Measurements from ENCODE around the gene CD200.

CD200 gene

DNA sequence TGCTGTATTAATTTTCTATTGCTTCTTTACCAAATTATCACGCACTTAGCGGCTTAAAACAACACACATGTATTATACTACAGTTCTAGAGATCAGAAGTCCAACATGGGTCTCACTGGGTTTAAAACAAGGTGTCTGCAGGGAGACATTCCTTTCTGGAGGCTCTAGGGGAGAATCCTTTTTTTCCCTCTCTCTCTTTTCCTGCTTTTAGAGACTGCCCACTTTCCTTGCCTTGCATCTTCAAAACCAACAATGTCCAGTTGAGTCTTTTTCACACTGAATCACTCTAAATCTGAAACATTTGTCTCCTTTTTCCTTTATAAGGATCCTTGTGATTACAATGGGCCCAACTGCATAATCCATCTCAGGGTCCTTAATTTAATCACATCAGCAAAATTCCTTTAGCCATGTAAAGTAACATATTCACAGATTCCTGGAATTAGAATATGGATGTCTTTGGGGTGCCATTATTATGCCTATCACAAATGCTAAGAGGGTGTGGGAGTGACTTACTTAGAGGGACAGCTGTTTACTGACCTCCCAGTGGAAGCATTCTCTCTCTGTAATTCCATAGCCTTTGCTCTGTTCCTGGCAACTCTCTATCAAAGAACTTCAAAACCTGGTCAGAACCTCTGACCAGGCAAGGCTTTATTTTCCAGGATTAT is 21.8 kb downstream of the CD200 start:
- no peak overlapping the region for H3K9ac ChIP-seq

DNA sequence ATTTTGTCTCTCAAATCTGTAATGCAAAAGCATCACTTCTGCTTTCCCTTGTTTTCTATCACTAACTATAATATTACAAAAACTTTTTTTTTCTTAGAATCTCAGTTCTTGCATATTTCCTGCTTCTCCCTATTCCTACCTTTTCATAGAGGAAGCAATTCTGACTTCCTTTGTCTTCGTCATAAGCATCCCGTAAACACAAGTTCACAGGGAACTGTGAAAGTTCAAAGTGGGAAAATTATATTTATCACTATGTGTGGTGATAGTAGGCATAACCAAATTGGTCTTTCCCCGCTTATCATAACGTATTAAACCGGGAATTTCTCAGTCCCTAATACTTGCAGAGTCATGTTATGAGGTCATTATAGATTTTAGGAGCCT is 22.3 kb downstream of the CD200 start:
- H3K4me2 ChIP-seq: no peak overlapping the region
- no peaks in the 10 kb centered on the region for H3K36me3 ChIP-seq
- no peaks in the 10 kb centered on the region for H3K9me3 ChIP-seq
- peaks cover 16% of the 10 kb centered on the region for H3K4me1 ChIP-seq
- H3K27me3 ChIP-seq: no peaks in the 10 kb centered on the region
- H4K20me1 ChIP-seq: no peaks in the 10 kb centered on the region
- H3K27ac ChIP-seq: no peak overlapping the region
- H3K9ac ChIP-seq: no peak overlapping the region
- no peak overlapping the region for H3K4me3 ChIP-seq
- TF ChIP-seq Cebpa-rat (IDR thresholded peaks at IDR 0.05): no peak

More for the DNA sequence above, 21.8 kb downstream of the CD200 start:
- no peaks in the 10 kb centered on the region for H3K36me3 ChIP-seq
- H3K4me2 ChIP-seq: no peak overlapping the region
- H4K20me1 ChIP-seq: no peaks in the 10 kb centered on the region
- TF ChIP-seq Cebpa-rat (IDR thresholded peaks at IDR 0.05): no peak
- no peaks in the 10 kb centered on the region for H3K27me3 ChIP-seq
- H3K9me3 ChIP-seq: no peaks in the 10 kb centered on the region
- peaks cover 16% of the 10 kb centered on the region for H3K4me1 ChIP-seq
- no peak overlapping the region for H3K4me3 ChIP-seq
- H3K27ac ChIP-seq: no peak overlapping the region

DNA sequence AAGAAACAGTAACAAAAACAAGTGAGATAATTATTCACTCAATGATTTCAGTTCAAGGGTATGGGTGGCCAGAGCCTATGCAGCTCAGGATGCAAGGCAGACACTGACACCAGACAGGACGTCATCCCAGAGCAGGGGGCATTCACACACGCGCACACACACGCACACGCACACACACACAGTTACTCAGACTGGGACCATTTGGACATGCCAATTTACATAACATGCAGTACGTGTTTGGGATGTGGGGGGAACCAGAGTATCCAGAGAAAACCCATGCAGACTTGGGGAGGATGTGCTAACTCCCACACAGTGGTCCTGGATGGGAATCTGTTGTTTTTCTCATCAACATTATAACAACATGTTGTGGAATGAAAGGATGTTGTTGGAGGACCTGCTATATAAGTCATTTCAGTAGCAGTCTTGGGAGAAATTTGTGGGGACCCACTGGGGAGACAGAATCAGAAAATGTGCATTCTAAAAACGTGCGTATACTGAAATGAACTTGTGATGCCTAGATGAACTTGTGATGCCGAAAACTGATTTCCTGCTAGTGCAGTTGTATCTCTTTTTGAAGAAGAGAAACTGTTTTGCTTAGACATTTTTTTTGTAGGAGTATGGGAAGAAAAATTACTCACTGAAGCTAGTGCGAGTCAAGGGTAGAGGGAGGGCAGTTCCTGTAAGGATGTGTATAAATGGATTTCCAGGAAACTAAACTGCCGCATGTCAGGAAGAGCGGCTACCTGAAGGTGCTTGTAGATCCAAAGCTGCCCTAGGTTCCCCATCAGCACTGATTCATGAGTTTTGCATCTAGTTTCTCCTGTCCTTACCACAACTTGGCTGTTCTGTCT is 25.2 kb downstream of the CD200 start:
- H3K4me3 ChIP-seq: no peak overlapping the region
- H3K9me3 ChIP-seq: no peaks in the 10 kb centered on the region
- H3K4me1 ChIP-seq: peaks cover 8% of the 10 kb centered on the region; the same call in 1 of the 2 replicates
- H3K27ac ChIP-seq: no peak overlapping the region
- no peaks in the 10 kb centered on the region for H3K27me3 ChIP-seq
- H3K4me2 ChIP-seq: peak overlapping the region; percentile 44
- H3K36me3 ChIP-seq: no peaks in the 10 kb centered on the region
- no peak overlapping the region for H3K9ac ChIP-seq
- no peak for TF ChIP-seq Cebpa-rat (IDR thresholded peaks at IDR 0.05)
- H4K20me1 ChIP-seq: no peaks in the 10 kb centered on the region

DNA sequence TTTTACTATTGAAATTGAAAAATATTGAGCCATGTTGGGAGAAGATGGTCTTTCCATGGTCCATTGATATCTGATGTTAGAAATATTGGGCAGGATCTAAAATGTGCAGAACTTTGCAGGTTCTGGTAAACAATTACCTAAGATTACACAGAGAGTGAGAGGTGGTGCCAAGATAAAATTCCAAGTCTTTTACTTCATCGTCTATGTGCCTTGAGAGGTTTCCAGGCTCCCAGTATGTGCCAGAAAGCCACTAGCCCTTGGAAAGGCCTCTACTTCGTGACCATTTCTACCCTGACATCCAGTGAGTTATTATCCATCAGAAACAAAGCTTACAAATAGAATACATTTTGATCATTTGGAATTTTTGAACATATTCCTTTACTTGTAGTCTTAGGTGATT is 27.6 kb downstream of the CD200 start:
- H3K36me3 ChIP-seq: no peaks in the 10 kb centered on the region
- TF ChIP-seq Cebpa-rat (IDR thresholded peaks at IDR 0.05): no peak
- H4K20me1 ChIP-seq: no peaks in the 10 kb centered on the region
- H3K4me1 ChIP-seq: peaks cover 8% of the 10 kb centered on the region; the same call in 1 of the 2 replicates
- H3K4me2 ChIP-seq: no peak overlapping the region
- no peaks in the 10 kb centered on the region for H3K27me3 ChIP-seq
- no peak overlapping the region for H3K4me3 ChIP-seq
- no peak overlapping the region for H3K27ac ChIP-seq
- no peak overlapping the region for H3K9ac ChIP-seq
- no peaks in the 10 kb centered on the region for H3K9me3 ChIP-seq

DNA sequence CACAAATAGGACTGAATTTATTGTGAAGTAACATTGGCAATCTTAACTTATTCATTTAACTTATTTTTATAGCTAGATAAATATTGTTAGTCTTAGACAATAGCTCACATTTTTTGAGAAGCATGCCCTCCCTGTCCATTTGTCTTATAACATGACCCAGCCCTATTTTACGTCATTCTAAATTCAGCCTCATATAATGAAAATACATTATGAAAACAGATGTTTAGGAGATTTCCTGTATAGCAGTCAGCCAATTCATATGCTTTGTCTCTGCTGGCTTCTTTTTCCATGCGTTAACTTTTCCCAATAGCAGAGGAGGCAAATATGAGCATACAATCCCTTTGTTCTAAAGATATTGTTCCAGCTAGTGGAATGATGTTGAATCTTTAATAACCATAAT is 29.3 kb downstream of the CD200 start:
- no peak for TF ChIP-seq Cebpa-rat (IDR thresholded peaks at IDR 0.05)
- H3K36me3 ChIP-seq: no peaks in the 10 kb centered on the region
- H3K4me1 ChIP-seq: peaks cover 8% of the 10 kb centered on the region; the same call in 1 of the 2 replicates

DNA sequence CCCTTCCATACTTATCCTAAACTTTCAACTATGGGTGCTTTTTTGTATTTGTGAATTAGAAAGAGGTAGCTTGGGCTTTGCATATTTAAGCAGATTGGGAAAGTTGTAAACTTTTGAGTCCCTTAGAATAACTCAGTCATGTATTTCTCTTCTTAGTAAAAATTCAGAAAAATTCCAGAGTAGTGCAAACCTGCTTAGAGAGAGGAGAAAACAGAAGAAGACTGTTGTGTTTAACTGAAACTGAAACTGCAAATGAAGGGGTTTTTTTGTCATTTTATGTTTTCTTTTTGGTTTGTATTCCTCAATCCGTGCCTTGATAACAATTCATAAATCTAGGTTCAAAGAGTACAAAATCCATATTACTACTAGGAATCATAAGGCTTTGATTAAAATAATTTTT is 31.3 kb downstream of the CD200 start:
- Histone ChIP-seq H3K9me3 (no peaks in the 10 kb centered on the region), H3K9ac (no peak overlapping the region), H3K27ac (no peak overlapping the region), H3K4me3 (no peak overlapping the region), H3K36me3 (no peaks in the 10 kb centered on the region), H3K4me1 (no peaks in the 10 kb centered on the region), H3K27me3 (no peaks in the 10 kb centered on the region), H4K20me1 (no peaks in the 10 kb centered on the region), H3K4me2 (no peak overlapping the region)
- TF ChIP-seq Cebpa-rat (IDR thresholded peaks at IDR 0.05): no peak

More for the DNA sequence above, 29.3 kb downstream of the CD200 start:
- H3K9ac ChIP-seq: no peak overlapping the region
- no peaks in the 10 kb centered on the region for H3K27me3 ChIP-seq
- H3K27ac ChIP-seq: no peak overlapping the region
- no peak overlapping the region for H3K4me3 ChIP-seq
- H3K9me3 ChIP-seq: no peaks in the 10 kb centered on the region
- H4K20me1 ChIP-seq: no peaks in the 10 kb centered on the region
- no peak overlapping the region for H3K4me2 ChIP-seq

DNA sequence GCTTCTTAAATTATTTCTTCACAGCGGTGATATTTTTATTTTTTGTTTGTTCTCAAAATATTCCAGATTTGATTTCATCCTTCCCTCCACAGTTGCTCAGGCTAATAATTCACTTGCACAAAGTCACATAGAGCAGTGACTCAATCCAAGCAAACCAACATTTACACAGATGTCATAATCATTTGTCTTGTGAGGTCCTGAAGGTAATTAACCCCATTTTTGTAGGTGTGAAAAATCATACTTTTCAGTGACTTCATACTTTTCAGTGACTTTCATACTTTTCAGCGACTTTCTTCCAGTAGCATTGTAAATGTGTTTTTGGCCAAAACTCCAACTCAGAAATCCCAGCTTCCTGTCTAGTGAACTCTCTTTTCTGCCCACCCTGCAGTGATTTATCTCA is 32.1 kb downstream of the CD200 start:
- Histone ChIP-seq H3K4me3 (no peak overlapping the region), H4K20me1 (no peaks in the 10 kb centered on the region), H3K27ac (no peak overlapping the region), H3K9ac (no peak overlapping the region), H3K4me2 (no peak overlapping the region), H3K4me1 (no peaks in the 10 kb centered on the region), H3K27me3 (no peaks in the 10 kb centered on the region), H3K9me3 (no peaks in the 10 kb centered on the region), H3K36me3 (no peaks in the 10 kb centered on the region)
- TF ChIP-seq Cebpa-rat (IDR thresholded peaks at IDR 0.05): no peak

DNA sequence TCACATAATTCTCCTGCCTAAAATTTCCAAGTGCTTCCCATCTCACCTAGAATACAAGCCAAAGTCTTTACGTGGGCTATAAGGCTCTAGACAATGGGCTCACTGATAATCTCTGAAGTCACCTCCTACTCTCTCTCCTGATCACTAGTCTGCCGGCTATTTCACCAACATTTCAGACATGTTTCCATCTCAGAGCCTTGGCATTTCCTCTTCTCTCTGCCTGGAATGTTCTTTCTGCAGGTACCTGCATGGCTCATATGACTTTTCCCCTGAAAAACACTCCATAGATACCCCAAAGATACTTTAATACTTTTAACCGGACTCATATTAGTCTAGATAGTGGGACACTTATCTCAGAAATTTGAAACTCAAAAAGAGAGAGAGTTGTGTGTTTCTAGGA is 32.7 kb downstream of the CD200 start:
- Histone ChIP-seq H3K27ac (no peak overlapping the region), H3K9ac (no peak overlapping the region), H3K4me1 (no peaks in the 10 kb centered on the region), H4K20me1 (no peaks in the 10 kb centered on the region), H3K27me3 (no peaks in the 10 kb centered on the region), H3K4me2 (no peak overlapping the region), H3K4me3 (no peak overlapping the region), H3K9me3 (no peaks in the 10 kb centered on the region), H3K36me3 (no peaks in the 10 kb centered on the region)
- no peak for TF ChIP-seq Cebpa-rat (IDR thresholded peaks at IDR 0.05)

DNA sequence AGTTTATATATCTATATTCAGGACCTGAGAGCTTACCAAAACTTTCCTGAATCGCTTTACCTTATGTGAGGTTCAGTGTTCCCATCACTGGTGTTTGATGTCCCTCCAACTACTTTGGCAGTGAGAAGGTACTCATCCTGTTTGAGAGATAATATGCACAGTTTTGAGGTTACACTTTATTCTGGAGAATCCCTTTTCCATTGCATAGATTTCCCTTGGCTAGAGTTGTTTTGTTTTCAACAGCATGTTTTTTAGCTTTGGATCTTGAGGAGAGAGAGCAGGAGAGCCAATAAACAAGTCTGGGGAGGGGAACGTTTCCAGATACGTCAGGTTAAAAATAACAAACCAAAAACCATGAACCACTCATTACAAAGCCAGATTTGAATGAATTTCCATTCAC is 33.6 kb downstream of the CD200 start:
- no peak overlapping the region for H3K27ac ChIP-seq
- no peak overlapping the region for H3K4me2 ChIP-seq
- no peaks in the 10 kb centered on the region for H3K36me3 ChIP-seq
- H4K20me1 ChIP-seq: no peaks in the 10 kb centered on the region
- no peaks in the 10 kb centered on the region for H3K4me1 ChIP-seq
- no peak for TF ChIP-seq Cebpa-rat (IDR thresholded peaks at IDR 0.05)
- H3K9me3 ChIP-seq: no peaks in the 10 kb centered on the region
- H3K9ac ChIP-seq: no peak overlapping the region
- no peaks in the 10 kb centered on the region for H3K27me3 ChIP-seq
- H3K4me3 ChIP-seq: no peak overlapping the region

DNA sequence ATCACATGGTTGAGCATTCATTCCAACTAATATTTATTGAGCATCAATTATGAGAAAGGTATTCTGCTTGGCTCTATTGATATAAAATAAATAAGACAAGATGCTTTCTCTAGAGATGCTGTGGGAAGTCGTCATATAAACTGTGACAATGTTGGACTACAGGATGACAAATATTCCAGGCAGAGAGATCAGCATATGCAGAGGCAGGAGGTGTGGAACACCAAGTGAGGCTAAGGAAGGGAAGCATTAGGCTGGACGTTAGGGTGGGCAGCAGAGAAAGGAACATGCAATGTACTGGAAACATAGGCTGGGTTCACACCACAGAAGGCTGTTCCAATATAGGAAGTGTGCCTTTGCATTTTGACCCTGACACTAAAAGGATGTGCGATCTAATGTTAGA is 38.6 kb downstream of the CD200 start:
- H3K36me3 ChIP-seq: no peaks in the 10 kb centered on the region
- H4K20me1 ChIP-seq: no peaks in the 10 kb centered on the region
- H3K4me1 ChIP-seq: peaks cover 29% of the 10 kb centered on the region
- no peak overlapping the region for H3K4me2 ChIP-seq
- H3K9me3 ChIP-seq: 0 out of 2 replicates have a peak, but pooled peaks cover 5% of the 10 kb centered on the region
- H3K27ac ChIP-seq: no peak overlapping the region
- no peak for TF ChIP-seq Cebpa-rat (IDR thresholded peaks at IDR 0.05)
- H3K9ac ChIP-seq: no peak overlapping the region
- H3K27me3 ChIP-seq: no peaks in the 10 kb centered on the region
- H3K4me3 ChIP-seq: no peak overlapping the region

Data from BLaER1 (cell line).